AG20443 (cell line): ENCODE data around the gene CRADD.
"Not testable (repeated sequence)": the region's sequence is repeated elsewhere in the genome, so short reads cannot be mapped to it uniquely, and the experiment has no call there.

Source experiments
- DNase-seq: peaks from one replicate; pipeline ENCODE4 v3.0.0; 2012; ENCODE audit warnings: low spot score, mixed read lengths

Gene CRADD

GRCh38 chr12:93737457-93738198 lies 60.5 kb downstream of the CRADD start:
- DNase-seq, result no peak

- peak; percentile 28 for DNase-seq
Observed at GRCh38 chr12:93738199-93739058, 61.3 kb downstream of the CRADD start.

GRCh38 chr12:93740751-93741150 lies 63.6 kb downstream of the CRADD start:
- DNase-seq, result no peak

- DNase-seq, result peak; percentile 26
Observed at GRCh38 chr12:93741659-93742109, 64.5 kb downstream of the CRADD start.

GRCh38 chr12:93742110-93742934 lies 65.1 kb downstream of the CRADD start:
- DNase-seq, result peak; percentile 91

GRCh38 chr12:93743229-93743998 lies 66.2 kb downstream of the CRADD start:
- no peak for DNase-seq

GRCh38 chr12:93743999-93744689 lies 67.0 kb downstream of the CRADD start:
- DNase-seq, result no peak

- DNase-seq, result no peak
Observed at GRCh38 chr12:93745286-93745685, 68.1 kb downstream of the CRADD start.

- DNase-seq, result no peak
Observed at GRCh38 chr12:93746572-93747168, 69.5 kb downstream of the CRADD start.

- no peak for DNase-seq
Observed at GRCh38 chr12:93748672-93749383, 71.7 kb downstream of the CRADD start.

GRCh38 chr12:93749515-93749914 lies 72.3 kb downstream of the CRADD start:
- no peak for DNase-seq

- no peak for DNase-seq
Observed at GRCh38 chr12:93750056-93750455, 72.9 kb downstream of the CRADD start.

GRCh38 chr12:93751864-93752610 lies 74.9 kb downstream of the CRADD start:
- no peak for DNase-seq

- no peak for DNase-seq
Observed at GRCh38 chr12:93753285-93753684, 76.1 kb downstream of the CRADD start.

GRCh38 chr12:93753838-93754429 lies 76.8 kb downstream of the CRADD start:
- no peak for DNase-seq

GRCh38 chr12:93754859-93755258 lies 77.7 kb downstream of the CRADD start:
- DNase-seq, result not testable (repeated sequence)

- DNase-seq, result no peak
Observed at GRCh38 chr12:93756288-93756687, 79.1 kb downstream of the CRADD start.
